Motor neuron (in vitro differentiated cells): ENCODE measurements around the gene MRPL55. TPM values are rescaled to one million over a fixed set of nuclear protein-coding genes. Genes with fewer than 3 reads are reported as not detected.

ENCODE experiments used
- ATAC-seq, 8 experiments: fragments of 200-7000 bp; cut with Tn5 transposase; replicated peaks in 6 of 8; 2 replicates each; pipeline ENCODE4 v1.8.0; 2021; ENCODE audit warnings: mild to moderate bottlenecking in 8 of 8, moderate library complexity in 8 of 8
- H3K27ac ChIP-seq, 2 donors: fragments of 250-450 bp; sonication (Bioruptor Pico); 2 replicates each; pipeline ENCODE4 v1.9.0; 2021; ENCODE audit warnings: antibody characterized with exemption in 2 of 2, mild to moderate bottlenecking in 2 of 2, moderate library complexity in 1 of 2
- H3K4me1 ChIP-seq, 2 donors: fragments of 250-450 bp; sonication (Bioruptor Pico); replicated peaks in 1 of 2; 2 replicates each; pipeline ENCODE4 v1.6.1; 2021; ENCODE audit warnings: antibody characterized with exemption in 2 of 2, mild to moderate bottlenecking in 2 of 2, moderate library complexity in 1 of 2
- H3K4me3 ChIP-seq, 5 donors: fragments of 250-450 bp; sonication (Bioruptor Pico); 2 replicates each; pipeline ENCODE4 v1.9.0; 2021; ENCODE audit warnings: antibody characterized with exemption in 5 of 5, mild to moderate bottlenecking in 5 of 5, moderate library complexity in 4 of 5
- WGBS, 10 experiments: fragments of 450-650 bp; shearing (Covaris generic); methylation state at CpG; one replicate each; pipeline ENCODE4 v1.0.0; 2022; 5-methylcytosine and 5-hydroxymethylcytosine counted together
- in situ Hi-C, 9 experiments: fragments of 400-800 bp; cut with MboI; loops; one replicate each; pipeline ENCODE4 v1.15.0; 2021; ENCODE audit warnings: low sequenced_read_pairs in 9 of 9, low pct_unique_long_range_greater_than_20kb in 2 of 9; ENCODE audit not compliant: unreplicated experiment in 9 of 9
- total RNA-seq, 8 experiments: library from RNA; unstranded; fragments of 300-600 nt; gene quantifications; 2 replicates each; pipeline versions ENCODE4 v1.2.3 to v1.2.4, GENCODE V29; 2022

MRPL55 gene
- total RNA-seq, 8 experiments from 2014 or later, result 60.7 to 175 (median 87.2) TPM

- peaks cover 22 to 27% of the 10 kb centered on the region in 2 donors for H3K4me1 ChIP-seq
- in situ Hi-C loops, result no loop called here
- peak overlapping the region in 1 of 2 donors; percentile 30 for H3K27ac ChIP-seq
- H3K4me3 ChIP-seq, result no peak overlapping the region
- ATAC-seq, result peak in 6 of 8 experiments; percentile 1 to 5 (median 2)
- 77 to 95% (median 85%) methylated on average over 3 to 4 of the region's 12 CpGs; no CpG with 5 or more reads in 6 of the 10 experiments for WGBS, 10 experiments
Measured at GRCh38 chr1:228151180-228151925, 42.3 kb upstream of the MRPL55 start.

DNA sequence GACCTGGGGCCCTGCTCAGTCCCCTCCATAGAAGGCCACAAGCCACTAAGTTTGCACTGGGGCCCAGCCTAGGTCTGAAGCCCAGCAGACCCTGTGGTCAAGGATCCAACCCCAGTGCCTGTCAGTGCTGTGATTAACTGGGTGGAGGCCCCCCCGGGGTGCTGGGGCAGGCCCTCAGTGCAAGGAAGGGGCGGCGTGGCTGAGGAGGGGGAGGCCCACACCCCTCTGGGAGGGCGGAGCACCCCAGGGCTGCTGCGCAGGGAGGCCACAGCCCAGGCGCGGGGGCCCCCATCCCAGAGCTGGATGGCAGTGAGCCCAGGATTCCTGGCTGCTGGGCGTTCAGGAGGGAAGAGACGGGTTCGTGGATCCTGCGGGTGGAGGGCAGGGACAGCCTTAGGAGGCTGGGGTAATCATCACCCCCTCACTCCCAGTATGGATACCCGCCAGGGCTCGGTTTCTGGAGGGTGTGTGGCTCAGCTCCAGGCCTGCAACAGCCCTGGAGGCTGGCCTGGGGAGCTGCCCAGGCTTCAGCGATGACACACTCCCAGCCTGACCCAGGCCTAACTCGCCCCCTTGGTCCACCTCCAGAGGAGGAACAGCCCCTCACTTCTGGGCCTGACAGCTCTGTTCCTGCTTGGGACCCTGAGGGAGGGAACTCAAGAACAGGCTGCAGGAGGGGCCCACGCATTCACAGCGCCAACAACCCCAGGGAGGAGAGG is 41.5 kb upstream of the MRPL55 start:
- Histone ChIP-seq H3K4me1 (peaks cover 22 to 27% of the 10 kb centered on the region in 2 donors), H3K27ac (peak overlapping the region in 1 of 2 donors; percentile 30), H3K4me3 (no peak overlapping the region)
- ATAC-seq, result peak; percentile 25 to 49 (median 42)
- WGBS, 10 experiments, result 35 to 92% (median 74%) methylated on average over 2 to 10 of the region's 17 CpGs; no CpG with 5 or more reads in 5 of the 10 experiments
- in situ Hi-C loops, result no loop called here

- in situ Hi-C loops, result no loop called here
- H3K27ac ChIP-seq, result peak overlapping the region; percentile 29 to 30
- 60 to 67% methylated on average over 1 to 3 of the region's 7 CpGs; no CpG with 5 or more reads in 8 of the 10 experiments for WGBS, 10 experiments
- H3K4me3 ChIP-seq, result no peak overlapping the region
- peak in 4 of 8 experiments; percentile 1 to 27 (median 8) for ATAC-seq
- peaks cover 22 to 27% of the 10 kb centered on the region in 2 donors for H3K4me1 ChIP-seq
Measured at GRCh38 chr1:228150120-228150460, 41.0 kb upstream of the MRPL55 start.

GRCh38 chr1:228149406-228150119 is 40.5 kb upstream of the MRPL55 start, which contains the start of gene GJC2:
TSS of gene GJC2 (plus strand) at chr1:228149930. CDS start at chr1:228157759, 7,829 bp downstream.
- Histone ChIP-seq H3K4me1 (peaks cover 22 to 27% of the 10 kb centered on the region in 2 donors), H3K4me3 (no peak within 1 kb of the TSS), H3K27ac (peak within 1 kb of the TSS; percentile 29 to 30)
- in situ Hi-C loops, result no loop called here
- peak; percentile 7 to 73 (median 56) for ATAC-seq
- 0 to 28% (median 0%) methylated on average over 1 to 4 of the region's 17 CpGs; no CpG with 5 or more reads in 7 of the 10 experiments for WGBS, 10 experiments

GRCh38 chr1:228148935-228149405 is 39.9 kb upstream of the MRPL55 start:
- in situ Hi-C loops, result no loop called here

DNA sequence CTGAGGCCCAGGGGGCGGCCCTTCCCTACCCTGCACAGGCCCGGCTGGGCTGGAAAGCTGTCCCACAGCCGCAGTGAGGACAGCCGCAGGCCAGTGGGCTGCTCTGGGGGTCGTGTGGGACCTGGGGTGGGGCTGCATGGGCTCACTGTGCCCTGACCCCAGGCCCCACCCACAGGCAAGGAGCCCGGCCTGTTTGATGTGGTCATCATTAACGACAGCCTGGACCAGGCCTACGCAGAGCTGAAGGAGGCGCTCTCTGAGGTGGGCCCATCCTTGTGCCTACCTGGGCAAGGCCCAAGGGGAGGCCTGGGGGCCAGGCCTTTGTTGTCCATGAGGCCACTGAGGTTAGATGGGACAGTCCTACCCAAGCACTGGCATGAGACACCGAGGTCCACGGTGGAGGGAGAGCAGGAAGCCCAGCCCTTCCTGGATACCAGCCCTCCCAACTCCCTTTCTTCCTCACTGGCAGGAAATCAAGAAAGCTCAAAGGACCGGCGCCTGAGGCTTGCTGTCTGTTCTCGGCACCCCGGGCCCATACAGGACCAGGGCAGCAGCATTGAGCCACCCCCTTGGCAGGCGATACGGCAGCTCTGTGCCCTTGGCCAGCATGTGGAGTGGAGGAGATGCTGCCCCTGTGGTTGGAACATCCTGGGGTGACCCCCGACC is 39.2 kb upstream of the MRPL55 start:
- no peak for ATAC-seq
- peaks cover 27 to 33% of the 10 kb centered on the region in 2 donors for H3K4me1 ChIP-seq
- H3K4me3 ChIP-seq, result no peak overlapping the region
- 60 to 100% (median 96%) methylated on average over 1 to 7 of the region's 18 CpGs; no CpG with 5 or more reads in 4 of the 10 experiments for WGBS, 10 experiments
- H3K27ac ChIP-seq, result no peak overlapping the region
- in situ Hi-C loops, result no loop called here

More at GRCh38 chr1:228148935-228149405, 39.9 kb upstream of the MRPL55 start:
- Histone ChIP-seq H3K4me1 (peaks cover 22 to 27% of the 10 kb centered on the region in 2 donors), H3K4me3 (no peak overlapping the region), H3K27ac (peak overlapping the region in 1 of 2 donors; percentile 30)
- no peak for ATAC-seq
- 0 to 93% (median 87%) methylated on average over 1 to 5 of the region's 8 CpGs; no CpG with 5 or more reads in 7 of the 10 experiments for WGBS, 10 experiments

GRCh38 chr1:228147768-228148167 is 38.7 kb upstream of the MRPL55 start:
- ATAC-seq, result no peak
- in situ Hi-C loops, result no loop called here
- H3K4me1 ChIP-seq, result peaks cover 31 to 38% of the 10 kb centered on the region in 2 donors

GRCh38 chr1:228147151-228147693 is 38.1 kb upstream of the MRPL55 start:
- no peak for ATAC-seq
- no peak overlapping the region for H3K27ac ChIP-seq
- H3K4me3 ChIP-seq, result no peak overlapping the region
- H3K4me1 ChIP-seq, result peaks cover 37 to 43% of the 10 kb centered on the region in 2 donors
- 80 to 100% (median 93%) methylated on average over 1 to 10 of the region's 20 CpGs; no CpG with 5 or more reads in 4 of the 10 experiments for WGBS, 10 experiments
- in situ Hi-C loops, result no loop called here

More at GRCh38 chr1:228147768-228148167, 38.7 kb upstream of the MRPL55 start:
- H3K27ac ChIP-seq, result no peak overlapping the region
- H3K4me3 ChIP-seq, result no peak overlapping the region
- 100% methylated on average over 1 to 2 of the region's 4 CpGs; no CpG with 5 or more reads in 8 of the 10 experiments for WGBS, 10 experiments

- 87 to 100% (median 93%) methylated on average over 1 to 9 of the region's 18 CpGs; no CpG with 5 or more reads in 6 of the 10 experiments for WGBS, 10 experiments
- Histone ChIP-seq H3K27ac (no peak overlapping the region), H3K4me3 (no peak overlapping the region), H3K4me1 (peaks cover 43 to 50% of the 10 kb centered on the region in 2 donors)
- ATAC-seq, result no peak
- in situ Hi-C loops, result no loop called here
Measured at GRCh38 chr1:228146417-228147150, 37.5 kb upstream of the MRPL55 start.

DNA sequence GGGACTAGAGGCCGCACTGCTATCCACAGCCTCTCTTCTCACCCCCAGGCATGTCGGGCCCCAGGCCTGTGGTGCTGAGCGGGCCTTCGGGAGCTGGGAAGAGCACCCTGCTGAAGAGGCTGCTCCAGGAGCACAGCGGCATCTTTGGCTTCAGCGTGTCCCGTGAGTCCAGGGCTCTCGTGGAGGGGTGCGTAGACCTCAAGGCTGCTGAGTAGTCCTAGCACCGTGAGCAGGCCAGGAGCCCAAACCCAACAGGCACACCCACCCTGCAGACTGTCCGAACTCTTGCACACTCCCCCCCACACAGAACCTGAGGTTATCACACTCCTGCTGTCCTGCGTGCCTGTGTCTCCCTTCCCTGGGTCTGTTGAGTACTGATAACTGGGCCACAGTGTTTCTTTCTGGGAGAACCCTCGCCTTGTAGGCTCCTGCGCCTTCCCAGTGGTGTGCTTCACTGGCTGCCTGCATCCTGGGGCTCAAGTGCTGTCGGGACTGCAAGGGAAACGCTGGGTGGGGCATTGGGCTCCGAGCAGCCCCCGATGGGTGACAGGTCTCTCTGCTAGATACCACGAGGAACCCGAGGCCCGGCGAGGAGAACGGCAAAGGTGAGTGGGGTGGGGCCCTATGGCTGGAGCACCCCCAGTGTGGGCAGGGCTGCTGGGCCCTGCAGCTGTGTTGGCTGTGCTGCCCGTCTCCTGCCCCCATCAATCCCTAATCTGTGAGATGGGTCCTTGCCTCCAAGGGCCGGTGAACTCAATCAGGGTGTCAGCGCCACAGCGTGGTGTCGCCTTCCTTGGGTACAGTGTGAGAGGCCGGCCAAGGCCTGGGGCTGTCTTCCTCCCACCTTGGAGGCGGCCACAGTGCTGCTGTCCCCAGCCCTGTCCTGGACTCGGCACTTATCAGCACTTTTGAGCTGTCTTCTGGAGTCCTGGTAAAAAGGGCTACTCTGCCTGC is 36.6 kb upstream of the MRPL55 start:
- in situ Hi-C loops, result no loop called here
- no peak for ATAC-seq
- peaks cover 48% of the 10 kb centered on the region in 2 donors for H3K4me1 ChIP-seq
- H3K4me3 ChIP-seq, result no peak overlapping the region
- H3K27ac ChIP-seq, result no peak overlapping the region
- 83 to 100% (median 95%) methylated on average over 2 to 17 of the region's 31 CpGs; no CpG with 5 or more reads in 4 of the 10 experiments for WGBS, 10 experiments

GRCh38 chr1:228144993-228145343 is 35.9 kb upstream of the MRPL55 start:
- H3K27ac ChIP-seq, result no peak overlapping the region
- in situ Hi-C loops, result no loop called here
- WGBS, 10 experiments, result 82 to 96% methylated on average over 4 to 7 of the region's 8 CpGs; no CpG with 5 or more reads in 8 of the 10 experiments
- peaks cover 41 to 42% of the 10 kb centered on the region in 2 donors for H3K4me1 ChIP-seq
- H3K4me3 ChIP-seq, result no peak overlapping the region
- no peak for ATAC-seq
